ENCODE measurements around the gene TFF3.

DNA sequence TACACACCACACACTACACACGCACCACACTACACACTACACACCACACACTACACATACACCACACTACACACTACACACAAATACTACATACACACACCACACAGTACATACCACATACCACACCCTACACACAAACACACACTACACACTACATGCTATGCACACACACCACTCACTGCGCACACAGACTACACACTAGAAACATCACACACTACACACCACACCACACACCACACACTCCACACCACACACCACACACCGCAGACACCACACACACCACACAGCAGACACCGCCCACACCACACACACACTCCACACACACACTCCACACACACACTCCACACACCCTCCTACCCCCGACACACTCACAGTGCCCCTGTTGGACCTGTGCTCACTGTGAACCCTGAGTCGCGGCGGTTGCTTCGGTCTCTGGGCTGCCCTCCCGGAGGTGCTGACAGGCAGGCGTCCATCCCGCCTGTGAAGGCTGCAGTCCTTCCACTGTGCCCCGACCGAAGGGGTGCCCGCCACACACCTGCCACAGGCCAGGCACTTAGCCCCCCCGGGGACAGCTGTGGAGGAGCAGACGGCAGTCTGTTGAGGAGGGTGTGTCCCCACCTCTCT is 21.4 kb downstream of the TFF3 start:
- TF ChIP-seq, protein P1, sequence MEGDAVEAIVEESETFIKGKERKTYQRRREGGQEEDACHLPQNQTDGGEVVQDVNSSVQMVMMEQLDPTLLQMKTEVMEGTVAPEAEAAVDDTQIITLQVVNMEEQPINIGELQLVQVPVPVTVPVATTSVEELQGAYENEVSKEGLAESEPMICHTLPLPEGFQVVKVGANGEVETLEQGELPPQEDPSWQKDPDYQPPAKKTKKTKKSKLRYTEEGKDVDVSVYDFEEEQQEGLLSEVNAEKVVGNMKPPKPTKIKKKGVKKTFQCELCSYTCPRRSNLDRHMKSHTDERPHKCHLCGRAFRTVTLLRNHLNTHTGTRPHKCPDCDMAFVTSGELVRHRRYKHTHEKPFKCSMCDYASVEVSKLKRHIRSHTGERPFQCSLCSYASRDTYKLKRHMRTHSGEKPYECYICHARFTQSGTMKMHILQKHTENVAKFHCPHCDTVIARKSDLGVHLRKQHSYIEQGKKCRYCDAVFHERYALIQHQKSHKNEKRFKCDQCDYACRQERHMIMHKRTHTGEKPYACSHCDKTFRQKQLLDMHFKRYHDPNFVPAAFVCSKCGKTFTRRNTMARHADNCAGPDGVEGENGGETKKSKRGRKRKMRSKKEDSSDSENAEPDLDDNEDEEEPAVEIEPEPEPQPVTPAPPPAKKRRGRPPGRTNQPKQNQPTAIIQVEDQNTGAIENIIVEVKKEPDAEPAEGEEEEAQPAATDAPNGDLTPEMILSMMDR (conservative IDR thresholded peaks at IDR 0.05; ENCODE audit: low read length) = no peak
- TF ChIP-seq EZH2phosphoT487 (IDR thresholded peaks at IDR 0.05; ENCODE audit: borderline replicate concordance, low read depth, low read length) = no peak
